Limb (tissue), 2 donors: ENCODE data around the gene DNAJC10.

ENCODE experiments used
- DNase-seq, 2 donors: peaks; one replicate each; pipeline ENCODE4 v3.0.0-alpha.2; 2016; ENCODE audit errors: extremely low spot score in 2 of 2

Gene DNAJC10

GRCh38 chr2:182833084-182833854, 117.2 kb downstream of the DNAJC10 start:
- DNase-seq: no peak

- no peak for DNase-seq
These were observed 118.2 kb downstream of the DNAJC10 start for GRCh38 chr2:182834293-182834692.

GRCh38 chr2:182836451-182836850, 120.4 kb downstream of the DNAJC10 start:
- DNase-seq: no peak
